ENCODE results near the gene NT5DC2. TPM values are rescaled to one million over a fixed set of nuclear protein-coding genes. Genes with fewer than 3 reads are reported as not detected.

The NT5DC2 gene
- polyA plus RNA-seq, 1 donor: 67.6 TPM

- Histone ChIP-seq H3K4me1 (ENCODE audit: control insufficient read depth, insufficient read depth, low read length) (no peaks in the 10 kb centered on the region), H3K4me3 (ENCODE audit: low read length) (no peak overlapping the region), H3K27ac (ENCODE audit: low read length) (no peak overlapping the region), H3K36me3 (ENCODE audit: control insufficient read depth, insufficient read depth, low read length) (peaks cover 72% of the 10 kb centered on the region), H3K27me3 (ENCODE audit: control insufficient read depth, insufficient read depth, low read length) (no peaks in the 10 kb centered on the region), H3K9me3 (ENCODE audit: control insufficient read depth, low read depth, low read length) (no peaks in the 10 kb centered on the region)
- DNase-seq: no peak
- 100% methylated on average over 2 of the region's 9 CpGs for WGBS (ENCODE audit: insufficient coverage, low lambda C conversion rate)
Observed at GRCh38 chr3:52557011-52557960, 23.6 kb upstream of the NT5DC2 start.

- no peaks in the 10 kb centered on the region for H3K9me3 ChIP-seq (ENCODE audit: control insufficient read depth, low read depth, low read length)
- no peaks in the 10 kb centered on the region for H3K4me1 ChIP-seq (ENCODE audit: control insufficient read depth, insufficient read depth, low read length)
- WGBS (ENCODE audit: insufficient coverage, low lambda C conversion rate): no CpG with 5 or more reads among the region's 1 CpG
- no peak overlapping the region for H3K4me3 ChIP-seq (ENCODE audit: low read length)
- H3K36me3 ChIP-seq (ENCODE audit: control insufficient read depth, insufficient read depth, low read length): peaks cover 74% of the 10 kb centered on the region
- H3K27me3 ChIP-seq (ENCODE audit: control insufficient read depth, insufficient read depth, low read length): no peaks in the 10 kb centered on the region
- no peak overlapping the region for H3K27ac ChIP-seq (ENCODE audit: low read length)
- DNase-seq: no peak
Observed at GRCh38 chr3:52555056-52555455, 21.4 kb upstream of the NT5DC2 start.

- WGBS (ENCODE audit: insufficient coverage, low lambda C conversion rate): 90% methylated on average over 2 of the region's 5 CpGs
- no peak overlapping the region for H3K4me3 ChIP-seq (ENCODE audit: low read length)
- no peaks in the 10 kb centered on the region for H3K27me3 ChIP-seq (ENCODE audit: control insufficient read depth, insufficient read depth, low read length)
- no peaks in the 10 kb centered on the region for H3K9me3 ChIP-seq (ENCODE audit: control insufficient read depth, low read depth, low read length)
- peaks cover 75% of the 10 kb centered on the region for H3K36me3 ChIP-seq (ENCODE audit: control insufficient read depth, insufficient read depth, low read length)
- no peaks in the 10 kb centered on the region for H3K4me1 ChIP-seq (ENCODE audit: control insufficient read depth, insufficient read depth, low read length)
- no peak for DNase-seq
- no peak overlapping the region for H3K27ac ChIP-seq (ENCODE audit: low read length)
Observed at GRCh38 chr3:52554026-52554755, 20.5 kb upstream of the NT5DC2 start.

GRCh38 chr3:52552089-52552488, 18.4 kb upstream of the NT5DC2 start:
- Histone ChIP-seq H3K4me1 (ENCODE audit: control insufficient read depth, insufficient read depth, low read length) (no peaks in the 10 kb centered on the region), H3K4me3 (ENCODE audit: low read length) (no peak overlapping the region), H3K27me3 (ENCODE audit: control insufficient read depth, insufficient read depth, low read length) (no peaks in the 10 kb centered on the region), H3K9me3 (ENCODE audit: control insufficient read depth, low read depth, low read length) (no peaks in the 10 kb centered on the region), H3K27ac (ENCODE audit: low read length) (no peak overlapping the region), H3K36me3 (ENCODE audit: control insufficient read depth, insufficient read depth, low read length) (peaks cover 68% of the 10 kb centered on the region)
- WGBS (ENCODE audit: insufficient coverage, low lambda C conversion rate): no CpG with 5 or more reads among the region's 3 CpGs
- no peak for DNase-seq

GRCh38 chr3:52551118-52551517, 17.5 kb upstream of the NT5DC2 start:
- Histone ChIP-seq H3K9me3 (ENCODE audit: control insufficient read depth, low read depth, low read length) (no peaks in the 10 kb centered on the region), H3K27ac (ENCODE audit: low read length) (no peak overlapping the region), H3K36me3 (ENCODE audit: control insufficient read depth, insufficient read depth, low read length) (peaks cover 64% of the 10 kb centered on the region), H3K4me1 (ENCODE audit: control insufficient read depth, insufficient read depth, low read length) (no peaks in the 10 kb centered on the region), H3K27me3 (ENCODE audit: control insufficient read depth, insufficient read depth, low read length) (no peaks in the 10 kb centered on the region), H3K4me3 (ENCODE audit: low read length) (no peak overlapping the region)
- DNase-seq: no peak

DNA sequence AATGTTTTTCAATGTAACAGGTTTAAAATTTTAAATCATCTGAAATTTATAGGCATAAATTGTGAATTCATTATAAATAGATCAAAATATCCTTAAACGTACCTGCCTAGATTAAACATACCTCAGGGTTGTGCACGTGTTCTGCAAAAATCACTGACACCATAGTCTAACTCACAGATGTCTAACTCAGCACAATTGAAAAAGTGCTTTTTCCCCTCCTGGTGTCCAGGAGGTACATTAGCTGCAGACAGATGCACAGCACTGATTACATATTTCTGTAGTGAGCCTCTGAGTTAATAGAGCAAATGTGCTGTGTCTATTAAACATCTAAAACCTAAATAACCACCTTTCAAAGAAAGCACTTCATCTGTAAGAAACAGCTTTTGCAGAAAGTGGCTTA, 13.5 kb upstream of the NT5DC2 start:
- Histone ChIP-seq H3K4me3 (ENCODE audit: low read length) (no peak overlapping the region), H3K27me3 (ENCODE audit: control insufficient read depth, insufficient read depth, low read length) (no peaks in the 10 kb centered on the region), H3K4me1 (ENCODE audit: control insufficient read depth, insufficient read depth, low read length) (no peaks in the 10 kb centered on the region), H3K9me3 (ENCODE audit: control insufficient read depth, low read depth, low read length) (no peaks in the 10 kb centered on the region), H3K27ac (ENCODE audit: low read length) (no peak overlapping the region), H3K36me3 (ENCODE audit: control insufficient read depth, insufficient read depth, low read length) (peaks cover 45% of the 10 kb centered on the region)
- no peak for DNase-seq
- no CpG with 5 or more reads among the region's 2 CpGs for WGBS (ENCODE audit: insufficient coverage, low lambda C conversion rate)

DNA sequence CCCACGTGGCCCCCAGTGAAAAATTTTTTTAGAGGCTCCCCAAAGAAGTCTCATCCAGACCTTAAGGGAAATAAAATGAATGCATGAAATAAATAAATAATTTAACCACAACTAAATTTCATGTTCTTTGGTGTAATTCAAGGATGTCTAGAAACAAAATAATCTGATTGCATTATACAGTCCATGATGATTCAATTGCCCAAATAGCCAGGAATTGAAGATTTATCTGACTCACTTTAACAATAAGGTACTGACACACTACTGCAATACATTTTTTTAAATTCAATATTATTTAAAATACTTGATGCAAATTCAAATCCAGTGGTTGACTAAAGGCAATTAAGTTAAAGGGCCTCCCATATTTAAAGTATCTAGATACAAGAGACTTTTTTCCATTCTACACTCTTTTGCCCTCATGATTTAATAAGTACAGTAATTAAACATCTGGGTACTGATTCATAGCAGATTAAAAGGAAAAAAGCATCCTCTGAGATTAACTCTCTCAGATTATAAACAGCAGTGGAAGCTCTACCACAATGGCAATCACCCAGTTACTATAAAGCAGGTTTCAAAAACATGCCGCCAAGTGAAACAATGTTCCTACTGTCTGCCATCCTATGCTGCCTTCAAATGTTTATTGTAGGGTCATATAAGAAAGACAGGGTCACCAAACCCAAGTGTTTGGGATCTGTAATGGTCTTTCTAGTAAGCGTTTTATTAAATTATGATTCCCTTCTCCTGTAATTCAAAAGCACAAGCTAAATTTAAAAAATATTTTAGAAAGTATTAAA, 12.6 kb upstream of the NT5DC2 start:
- H3K27ac ChIP-seq (ENCODE audit: low read length): no peak overlapping the region
- no peak overlapping the region for H3K4me3 ChIP-seq (ENCODE audit: low read length)
- no peak for DNase-seq
- H3K27me3 ChIP-seq (ENCODE audit: control insufficient read depth, insufficient read depth, low read length): no peaks in the 10 kb centered on the region
- WGBS (ENCODE audit: insufficient coverage, low lambda C conversion rate): 71% methylated on average over 1 of the region's 3 CpGs
- no peaks in the 10 kb centered on the region for H3K4me1 ChIP-seq (ENCODE audit: control insufficient read depth, insufficient read depth, low read length)
- H3K9me3 ChIP-seq (ENCODE audit: control insufficient read depth, low read depth, low read length): no peaks in the 10 kb centered on the region
- H3K36me3 ChIP-seq (ENCODE audit: control insufficient read depth, insufficient read depth, low read length): peaks cover 38% of the 10 kb centered on the region

DNA sequence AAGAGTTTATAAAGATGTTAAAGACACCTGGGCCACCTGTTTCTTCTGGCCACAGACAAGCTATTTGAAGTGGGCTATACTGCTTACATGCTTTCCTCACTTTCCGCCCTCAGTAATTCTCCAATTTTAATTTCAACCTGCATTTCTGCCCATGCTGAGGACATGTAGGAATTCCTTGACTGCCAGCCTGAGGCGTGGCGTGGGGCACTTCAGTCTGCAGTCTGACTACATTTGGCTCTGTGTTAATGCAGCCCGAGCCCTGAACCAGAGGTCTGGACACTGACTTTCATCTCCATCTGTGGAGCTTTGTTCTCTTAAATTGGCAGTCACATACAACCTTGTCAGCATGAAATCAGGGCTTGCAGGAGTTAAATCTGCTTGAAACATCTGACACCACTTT, 11.3 kb upstream of the NT5DC2 start:
- Histone ChIP-seq H3K27ac (ENCODE audit: low read length) (no peak overlapping the region), H3K36me3 (ENCODE audit: control insufficient read depth, insufficient read depth, low read length) (peaks cover 32% of the 10 kb centered on the region), H3K27me3 (ENCODE audit: control insufficient read depth, insufficient read depth, low read length) (no peaks in the 10 kb centered on the region), H3K4me1 (ENCODE audit: control insufficient read depth, insufficient read depth, low read length) (no peaks in the 10 kb centered on the region), H3K4me3 (ENCODE audit: low read length) (no peak overlapping the region), H3K9me3 (ENCODE audit: control insufficient read depth, low read depth, low read length) (no peaks in the 10 kb centered on the region)
- no peak for DNase-seq
- WGBS (ENCODE audit: insufficient coverage, low lambda C conversion rate): 86% methylated on average over 1 of the region's 4 CpGs

GRCh38 chr3:52541050-52541449, 7.4 kb upstream of the NT5DC2 start:
- peaks cover 12% of the 10 kb centered on the region for H3K4me1 ChIP-seq (ENCODE audit: control insufficient read depth, insufficient read depth, low read length)
- H3K27ac ChIP-seq (ENCODE audit: low read length): no peak overlapping the region
- DNase-seq: no peak
- no peaks in the 10 kb centered on the region for H3K27me3 ChIP-seq (ENCODE audit: control insufficient read depth, insufficient read depth, low read length)
- WGBS (ENCODE audit: insufficient coverage, low lambda C conversion rate): no CpG with 5 or more reads among the region's 2 CpGs
- H3K36me3 ChIP-seq (ENCODE audit: control insufficient read depth, insufficient read depth, low read length): peaks cover 11% of the 10 kb centered on the region
- no peak overlapping the region for H3K4me3 ChIP-seq (ENCODE audit: low read length)
- no peaks in the 10 kb centered on the region for H3K9me3 ChIP-seq (ENCODE audit: control insufficient read depth, low read depth, low read length)

GRCh38 chr3:52539010-52539653, 5.5 kb upstream of the NT5DC2 start:
- Histone ChIP-seq H3K4me1 (ENCODE audit: control insufficient read depth, insufficient read depth, low read length) (peaks cover 22% of the 10 kb centered on the region), H3K27ac (ENCODE audit: low read length) (no peak overlapping the region), H3K36me3 (ENCODE audit: control insufficient read depth, insufficient read depth, low read length) (peaks cover 7% of the 10 kb centered on the region), H3K27me3 (ENCODE audit: control insufficient read depth, insufficient read depth, low read length) (no peaks in the 10 kb centered on the region), H3K4me3 (ENCODE audit: low read length) (no peak overlapping the region), H3K9me3 (ENCODE audit: control insufficient read depth, low read depth, low read length) (peaks cover 2% of the 10 kb centered on the region)
- WGBS (ENCODE audit: insufficient coverage, low lambda C conversion rate): 97% methylated on average over 5 of the region's 5 CpGs
- no peak for DNase-seq

All from large intestine (tissue), 3 donors.